Thyroid gland (tissue), 4 donors: ENCODE results near the gene RNF227. TPM values are rescaled to one million over a fixed set of nuclear protein-coding genes. Genes with fewer than 3 reads are reported as not detected.

Experiments used
- DNase-seq, 2 donors: peaks; one replicate each; pipeline ENCODE4 v3.0.0-alpha.2; 2019
- H3K27ac ChIP-seq, 3 donors: fragments of 200-600 bp; sonication (generic); 1 replicate in 2 of 3; 2 replicates in 1 of 3; pipeline ENCODE4 v1.5.1; 2016 to 2019; ENCODE audit warnings: mild to moderate bottlenecking in 1 of 3, moderate library complexity in 1 of 3
- H3K27me3 ChIP-seq: fragments of 200-600 bp; sonication (generic); one replicate; pipeline ENCODE4 v1.5.1; 2019
- H3K36me3 ChIP-seq, 2 donors: fragments of 200-600 bp; sonication (generic); one replicate each; pipeline ENCODE4 v1.5.1; 2016 to 2019
- H3K4me1 ChIP-seq, 2 donors: fragments of 200-600 bp; sonication (generic); one replicate each; pipeline ENCODE4 v1.5.1; 2017 to 2019
- H3K4me3 ChIP-seq, 3 donors: fragments of 200-600 bp; sonication (generic); replicated peaks in 1 of 3; 1 replicate in 2 of 3; 2 replicates in 1 of 3; pipeline ENCODE4 v1.5.1; 2016; ENCODE audit warnings: mild to moderate bottlenecking in 1 of 3
- H3K9me3 ChIP-seq: fragments of 200-600 bp; sonication (generic); one replicate; pipeline ENCODE4 v1.5.1; 2017
- CTCF ChIP-seq, 6 experiments: fragments of 200-600 bp in 3 of 6; fragments of 450-650 bp in 3 of 6; sonication (generic) in 3 of 6; IDR thresholded peaks; one replicate each; pipeline ENCODE4 v1.5.1; 2016 to 2019; ENCODE audit warnings: antibody characterized with exemption in 6 of 6, mild to moderate bottlenecking in 2 of 6, inconsistent platforms in 1 of 6, moderate library complexity in 1 of 6
- POLR2A ChIP-seq, 2 donors: fragments of 450-650 bp; IDR thresholded peaks; one replicate each; pipeline ENCODE4 v1.6.1; 2017; ENCODE audit warnings: antibody characterized with exemption in 2 of 2, mild to moderate bottlenecking in 2 of 2, moderate library complexity in 1 of 2
- WGBS, 2 donors: methylation state at CpG; one replicate each; pipeline ENCODE4 v1.1.5; 2017; 5-methylcytosine and 5-hydroxymethylcytosine counted together
- intact Hi-C: fragments of 100-400 bp; cut with DNase I; formaldehyde crosslinking; loops from one replicate; pipeline ENCODE4 v1.15.1; 2023
- total RNA-seq, 4 donors: library from RNA; depleted of rRNA; stranded (reverse); fragments of >200 nt; gene quantifications; one replicate each; pipeline ENCODE4 v1.2.3, GENCODE V29; 2016

Gene RNF227
- total RNA-seq, 4 donors from 2014 or later: 1.1 to 4.3 (median 2.2) TPM

GRCh38 chr17:7932949-7933348 is 16.9 kb upstream of the RNF227 start:
- no peaks in the 10 kb centered on the region for H3K27me3 ChIP-seq
- WGBS, 2 donors: 13 to 20% methylated on average over 16 of the region's 16 CpGs
- peak overlapping the region; percentile 56 to 61 (median 57) for H3K4me3 ChIP-seq
- H3K27ac ChIP-seq: no peak overlapping the region
- intact Hi-C loops: no loop called here
- TF ChIP-seq POLR2A (IDR thresholded peaks at IDR 0.05): no peak
- peak in 1 of 6 experiments; percentile 8 for TF ChIP-seq CTCF (IDR thresholded peaks at IDR 0.05)
- H3K4me1 ChIP-seq: peaks cover 20 to 23% of the 10 kb centered on the region in 2 donors
- no peaks in the 10 kb centered on the region for H3K9me3 ChIP-seq
- DNase-seq: peak; percentile 27 to 34
- peaks cover 9 to 15% of the 10 kb centered on the region in 2 donors for H3K36me3 ChIP-seq

GRCh38 chr17:7932483-7932891 is 16.4 kb upstream of the RNF227 start:
- Histone ChIP-seq H3K9me3 (no peaks in the 10 kb centered on the region), H3K27ac (peak overlapping the region in 2 of 3 donors; percentile 38 to 64), H3K36me3 (peaks cover 9 to 15% of the 10 kb centered on the region in 2 donors), H3K27me3 (no peaks in the 10 kb centered on the region), H3K4me1 (peaks cover 20 to 23% of the 10 kb centered on the region in 2 donors), H3K4me3 (peak overlapping the region; percentile 56 to 61 (median 57))
- peak; percentile 21 to 26 for DNase-seq
- 0 to 1% methylated on average over 17 of the region's 17 CpGs for WGBS, 2 donors
- TF ChIP-seq CTCF (IDR thresholded peaks at IDR 0.05) (no peak), POLR2A (IDR thresholded peaks at IDR 0.05) (no peak)
- intact Hi-C loops: no loop called here

GRCh38 chr17:7931709-7932482 is 15.8 kb upstream of the RNF227 start, which contains the start of the genes CNTROB and TRAPPC1:
CNTROB (plus strand) TSS chr17:7932206; CDS start chr17:7933080, 874 bp downstream.
TRAPPC1 (minus strand) TSS chr17:7931946; CDS start chr17:7931829, 117 bp downstream.
- WGBS, 2 donors: 1 to 2% methylated on average over 20 to 25 of the region's 55 CpGs
- peaks cover 6 to 9% of the 10 kb centered on the region in 2 donors for H3K36me3 ChIP-seq
- peak within 1 kb of the TSS; percentile 61 to 82 (median 70) for H3K4me3 ChIP-seq
- DNase-seq: peak; percentile 100
- H3K27me3 ChIP-seq: no peaks in the 10 kb centered on the region
- intact Hi-C loops: no loop called here
- H3K27ac ChIP-seq: peak within 1 kb of the TSS in 2 of 3 donors; percentile 38 to 64
- H3K9me3 ChIP-seq: no peaks in the 10 kb centered on the region
- peaks cover 20 to 23% of the 10 kb centered on the region in 2 donors for H3K4me1 ChIP-seq
- TF ChIP-seq POLR2A (IDR thresholded peaks at IDR 0.05) (peak; percentile 21 to 77), CTCF (IDR thresholded peaks at IDR 0.05) (no peak)

- Histone ChIP-seq H3K4me1 (peaks cover 20 to 23% of the 10 kb centered on the region in 2 donors), H3K4me3 (peak overlapping the region; percentile 61 to 82 (median 70)), H3K27ac (peak overlapping the region in 2 of 3 donors; percentile 12 to 55), H3K36me3 (peaks cover 0 to under 1% of the 10 kb centered on the region in 2 donors), H3K9me3 (no peaks in the 10 kb centered on the region), H3K27me3 (no peaks in the 10 kb centered on the region)
- intact Hi-C loops: no loop called here
- 43 to 44% methylated on average over 20 of the region's 20 CpGs for WGBS, 2 donors
- peak in 1 of 2 donors; percentile 10 for DNase-seq
- TF ChIP-seq CTCF (IDR thresholded peaks at IDR 0.05) (no peak), POLR2A (IDR thresholded peaks at IDR 0.05) (no peak)
These were observed 14.9 kb upstream of the RNF227 start for GRCh38 chr17:7930841-7931631.
